Neural progenitor cell (in vitro differentiated cells): ENCODE results near the gene ADGRV1.

Experiments
- EZH2 ChIP-seq: fragments of 200-600 bp; sonication (generic); IDR thresholded peaks from 2 replicates; pipeline ENCODE4 v1.6.1; 2017; ENCODE audit warnings: antibody characterized with exemption, mild to moderate bottlenecking, moderate library complexity
- TF ChIP-seq, protein P1 (sequence below): fragments of 200-600 bp; sonication (generic); IDR thresholded peaks from 2 replicates; pipeline ENCODE4 v1.5.1; 2017; ENCODE audit warnings: antibody characterized with exemption, mild to moderate bottlenecking

GRCh38 chr5:90565491-90565890, 6.9 kb downstream of the ADGRV1 start:
- no peak for TF ChIP-seq EZH2
- TF ChIP-seq, protein P1, sequence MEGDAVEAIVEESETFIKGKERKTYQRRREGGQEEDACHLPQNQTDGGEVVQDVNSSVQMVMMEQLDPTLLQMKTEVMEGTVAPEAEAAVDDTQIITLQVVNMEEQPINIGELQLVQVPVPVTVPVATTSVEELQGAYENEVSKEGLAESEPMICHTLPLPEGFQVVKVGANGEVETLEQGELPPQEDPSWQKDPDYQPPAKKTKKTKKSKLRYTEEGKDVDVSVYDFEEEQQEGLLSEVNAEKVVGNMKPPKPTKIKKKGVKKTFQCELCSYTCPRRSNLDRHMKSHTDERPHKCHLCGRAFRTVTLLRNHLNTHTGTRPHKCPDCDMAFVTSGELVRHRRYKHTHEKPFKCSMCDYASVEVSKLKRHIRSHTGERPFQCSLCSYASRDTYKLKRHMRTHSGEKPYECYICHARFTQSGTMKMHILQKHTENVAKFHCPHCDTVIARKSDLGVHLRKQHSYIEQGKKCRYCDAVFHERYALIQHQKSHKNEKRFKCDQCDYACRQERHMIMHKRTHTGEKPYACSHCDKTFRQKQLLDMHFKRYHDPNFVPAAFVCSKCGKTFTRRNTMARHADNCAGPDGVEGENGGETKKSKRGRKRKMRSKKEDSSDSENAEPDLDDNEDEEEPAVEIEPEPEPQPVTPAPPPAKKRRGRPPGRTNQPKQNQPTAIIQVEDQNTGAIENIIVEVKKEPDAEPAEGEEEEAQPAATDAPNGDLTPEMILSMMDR: no peak
